D721Med (cell line): ENCODE measurements around the gene SSPN.

Experiments
- DNase-seq: peaks from one replicate; pipeline ENCODE4 v3.0.0; 2011; ENCODE audit warnings: low spot score; ENCODE audit not compliant: insufficient read length
- FAIRE-seq: peaks from 2 replicates; lab custom pipeline; 2011; peaks lifted over from hg19 to GRCh38; lab: Jason Lieb, UNC
- TF ChIP-seq, protein P1 (sequence below): IDR thresholded peaks from 2 replicates; pipeline ENCODE4 v1.5.1; 2012; ENCODE audit warnings: mild to moderate bottlenecking, control low read depth; ENCODE audit not compliant: insufficient read depth; ENCODE audit errors: missing control alignments

SSPN gene

DNA sequence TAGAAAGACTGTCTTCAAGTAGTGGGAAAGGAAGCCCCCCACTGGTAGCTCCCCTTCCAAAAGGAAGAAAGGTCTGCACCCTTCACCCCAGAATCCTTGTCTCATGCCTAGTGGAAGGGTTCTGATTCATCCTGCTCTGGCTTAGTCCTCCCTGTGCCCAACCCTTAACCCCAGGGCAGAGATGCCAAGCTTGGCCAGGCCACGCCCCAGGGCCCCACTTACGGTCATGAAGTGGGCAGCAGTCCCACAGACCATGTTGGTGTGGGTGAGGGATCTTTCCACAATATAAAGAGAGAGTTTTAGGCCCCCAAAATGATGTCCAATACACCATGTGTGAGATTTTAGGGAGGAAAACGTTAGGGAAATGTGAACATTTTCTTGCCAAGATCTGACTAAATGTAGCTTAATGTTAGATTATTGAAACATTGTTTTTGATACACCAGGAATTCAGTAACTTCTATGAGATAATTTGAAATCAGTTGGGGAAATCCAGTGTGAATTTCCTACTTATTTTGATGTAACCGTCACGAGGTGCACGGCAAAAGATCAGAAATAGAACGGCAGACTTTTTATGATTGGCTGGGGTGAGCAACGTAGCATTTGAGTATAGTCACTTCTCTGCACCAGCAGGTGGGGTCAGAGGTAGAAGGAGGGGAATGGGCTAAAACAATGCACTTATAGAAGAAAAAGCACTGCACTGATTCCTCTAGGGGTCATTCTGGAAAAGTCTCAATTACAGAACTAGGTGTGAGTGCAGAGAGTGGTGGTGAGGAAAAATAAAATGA lies 8.2 kb upstream of the SSPN start:
- DNase-seq (no peak), FAIRE-seq (no peak)

DNA sequence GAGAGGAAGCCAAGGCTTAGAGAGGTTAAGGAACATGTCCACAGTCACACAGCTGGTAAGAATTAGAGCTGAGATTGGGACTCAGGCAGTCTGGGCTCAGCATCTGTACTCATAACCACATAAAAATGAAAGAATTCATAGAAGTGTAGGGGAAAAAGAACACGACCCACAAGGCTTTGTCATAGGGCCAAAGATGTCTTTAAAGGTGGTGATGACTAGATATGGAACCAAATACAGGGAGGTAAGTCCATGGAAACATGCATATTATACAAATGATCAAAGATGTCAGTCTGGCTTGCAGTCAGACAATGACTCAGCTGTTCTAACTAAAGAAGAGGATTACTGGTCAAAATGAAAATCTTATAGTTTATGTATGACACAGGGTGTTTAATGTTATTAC lies 7.2 kb upstream of the SSPN start:
- TF ChIP-seq, protein P1, sequence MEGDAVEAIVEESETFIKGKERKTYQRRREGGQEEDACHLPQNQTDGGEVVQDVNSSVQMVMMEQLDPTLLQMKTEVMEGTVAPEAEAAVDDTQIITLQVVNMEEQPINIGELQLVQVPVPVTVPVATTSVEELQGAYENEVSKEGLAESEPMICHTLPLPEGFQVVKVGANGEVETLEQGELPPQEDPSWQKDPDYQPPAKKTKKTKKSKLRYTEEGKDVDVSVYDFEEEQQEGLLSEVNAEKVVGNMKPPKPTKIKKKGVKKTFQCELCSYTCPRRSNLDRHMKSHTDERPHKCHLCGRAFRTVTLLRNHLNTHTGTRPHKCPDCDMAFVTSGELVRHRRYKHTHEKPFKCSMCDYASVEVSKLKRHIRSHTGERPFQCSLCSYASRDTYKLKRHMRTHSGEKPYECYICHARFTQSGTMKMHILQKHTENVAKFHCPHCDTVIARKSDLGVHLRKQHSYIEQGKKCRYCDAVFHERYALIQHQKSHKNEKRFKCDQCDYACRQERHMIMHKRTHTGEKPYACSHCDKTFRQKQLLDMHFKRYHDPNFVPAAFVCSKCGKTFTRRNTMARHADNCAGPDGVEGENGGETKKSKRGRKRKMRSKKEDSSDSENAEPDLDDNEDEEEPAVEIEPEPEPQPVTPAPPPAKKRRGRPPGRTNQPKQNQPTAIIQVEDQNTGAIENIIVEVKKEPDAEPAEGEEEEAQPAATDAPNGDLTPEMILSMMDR = no peak
- no peak for DNase-seq
- no peak for FAIRE-seq

More for the DNA sequence above, 8.2 kb upstream of the SSPN start:
- TF ChIP-seq, protein P1 = no peak

DNA sequence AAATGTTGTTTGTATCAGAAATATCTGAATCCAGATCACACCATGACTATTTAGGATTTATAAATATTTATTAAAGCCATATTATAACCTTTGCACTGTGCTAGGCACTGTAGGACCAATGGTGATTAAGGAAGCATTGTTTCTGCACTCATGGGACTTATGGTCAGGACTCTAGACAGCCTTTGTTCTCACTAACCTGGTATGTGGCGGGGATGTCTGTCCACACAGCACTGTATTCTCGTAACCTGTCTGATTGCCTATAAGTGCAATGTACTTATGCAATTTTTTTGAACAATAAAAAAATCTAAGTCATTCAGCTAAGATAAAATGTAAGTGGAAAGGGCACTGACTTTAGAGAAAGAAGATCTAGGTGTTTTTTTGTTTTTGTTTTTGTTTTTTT lies 6.7 kb upstream of the SSPN start:
- FAIRE-seq = no peak
- no peak for DNase-seq
- TF ChIP-seq, protein P1 = no peak

DNA sequence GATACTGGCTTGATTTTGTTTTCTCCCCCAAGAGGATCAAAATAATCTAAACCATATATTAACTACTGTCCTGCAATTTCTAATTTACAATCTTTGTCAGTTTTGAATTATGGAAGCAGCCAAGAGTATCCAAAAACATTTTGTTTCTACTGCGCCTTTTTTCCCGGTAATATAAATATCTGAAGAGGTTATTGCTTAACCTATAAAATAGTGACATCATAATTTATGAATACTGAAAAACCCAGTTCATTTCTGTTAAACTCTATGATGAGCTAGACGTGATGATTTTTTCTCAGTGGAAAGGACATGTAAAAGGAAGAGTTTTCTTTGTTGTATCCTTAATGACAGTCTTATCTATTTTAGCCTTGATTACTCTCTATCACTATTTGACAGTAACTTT lies 3.2 kb upstream of the SSPN start:
- FAIRE-seq = no peak

DNA sequence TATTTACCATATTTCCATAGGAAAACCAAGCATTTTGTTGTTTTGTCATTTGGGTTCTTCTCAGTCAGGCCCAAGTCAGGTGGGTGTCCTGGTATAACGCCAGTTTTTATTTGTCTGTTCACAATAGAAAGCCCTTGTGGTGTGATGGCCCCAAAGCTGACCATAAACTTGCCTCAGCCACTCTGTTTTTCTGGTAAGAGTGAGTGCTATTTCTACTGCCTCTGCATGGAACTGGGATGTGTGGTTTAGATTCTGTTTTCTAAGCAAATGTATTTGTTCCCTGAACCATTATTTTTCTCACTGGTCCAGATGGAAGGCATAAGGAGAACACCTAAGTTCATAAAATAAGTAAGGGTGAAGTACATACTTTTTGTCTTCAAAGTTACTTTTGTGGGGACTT lies 1.8 kb upstream of the SSPN start:
- DNase-seq (no peak), FAIRE-seq (no peak)
- TF ChIP-seq, protein P1 = no peak

More for the DNA sequence above, 3.2 kb upstream of the SSPN start:
- TF ChIP-seq, protein P1 = no peak
- no peak for DNase-seq

DNA sequence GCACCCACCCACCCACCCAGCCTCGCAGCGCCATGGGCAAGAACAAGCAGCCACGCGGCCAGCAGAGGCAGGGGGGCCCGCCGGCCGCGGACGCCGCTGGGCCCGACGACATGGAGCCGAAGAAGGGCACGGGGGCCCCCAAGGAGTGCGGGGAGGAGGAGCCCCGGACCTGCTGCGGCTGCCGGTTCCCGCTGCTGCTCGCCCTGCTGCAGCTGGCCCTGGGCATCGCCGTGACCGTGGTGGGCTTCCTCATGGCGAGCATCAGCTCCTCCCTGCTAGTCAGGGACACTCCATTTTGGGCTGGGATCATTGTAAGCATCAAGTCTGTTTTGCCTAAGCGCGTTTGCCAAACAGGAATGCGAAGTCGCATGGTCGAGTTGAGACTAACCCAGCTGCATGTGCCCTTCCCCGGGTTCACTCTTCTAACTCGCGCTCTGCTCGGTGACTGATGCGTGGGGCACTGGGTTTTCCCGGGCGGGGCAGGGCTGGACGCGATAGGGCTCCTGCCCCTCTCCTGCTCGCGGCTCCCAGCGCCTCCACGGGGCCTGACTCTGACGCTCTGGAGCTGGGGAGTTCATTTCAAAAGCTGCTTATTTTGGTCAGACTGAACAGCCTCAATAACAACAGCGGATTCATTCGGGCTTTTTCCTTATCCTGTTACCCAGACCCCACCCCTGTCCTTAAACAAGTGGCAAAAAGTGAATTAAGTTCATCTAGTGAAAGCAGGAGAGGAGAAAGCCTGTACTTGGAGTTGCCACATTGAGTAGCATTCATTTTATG lies 458 bp downstream of the SSPN start:
- FAIRE-seq (no peak), DNase-seq (no peak)
- TF ChIP-seq, protein P1 = no peak

DNA sequence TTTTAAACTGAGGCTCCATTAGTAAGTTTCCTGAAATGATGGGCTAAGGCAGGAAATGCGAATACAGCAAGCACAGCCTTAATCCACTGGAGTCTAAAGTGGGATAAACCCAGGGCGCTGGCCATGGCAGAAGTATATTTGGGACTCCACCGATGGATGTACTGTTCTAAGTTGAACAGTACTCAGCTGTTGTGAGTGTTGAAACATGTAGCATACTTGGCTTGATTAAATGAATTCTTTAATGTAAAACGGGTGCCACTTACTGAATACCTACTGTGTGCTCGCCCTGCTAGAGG lies 996 bp downstream of the SSPN start:
- FAIRE-seq = no peak
- TF ChIP-seq, protein P1 = no peak
- no peak for DNase-seq
